Motor neuron (in vitro differentiated cells): ENCODE data around the gene KLHL7. TPM values are rescaled to one million over a fixed set of nuclear protein-coding genes. Genes with fewer than 3 reads are reported as not detected.
"Not testable (repeated sequence)": the region's sequence is repeated elsewhere in the genome, so short reads cannot be mapped to it uniquely, and the experiment has no call there.

Source experiments
- ATAC-seq, 8 experiments: fragments of 200-7000 bp; cut with Tn5 transposase; replicated peaks in 6 of 8; 2 replicates each; pipeline ENCODE4 v1.8.0; 2021; ENCODE audit warnings: mild to moderate bottlenecking in 8 of 8, moderate library complexity in 8 of 8
- H3K27ac ChIP-seq, 2 donors: fragments of 250-450 bp; sonication (Bioruptor Pico); 2 replicates each; pipeline ENCODE4 v1.9.0; 2021; ENCODE audit warnings: antibody characterized with exemption in 2 of 2, mild to moderate bottlenecking in 2 of 2, moderate library complexity in 1 of 2
- H3K4me1 ChIP-seq, 2 donors: fragments of 250-450 bp; sonication (Bioruptor Pico); replicated peaks in 1 of 2; 2 replicates each; pipeline ENCODE4 v1.6.1; 2021; ENCODE audit warnings: antibody characterized with exemption in 2 of 2, mild to moderate bottlenecking in 2 of 2, moderate library complexity in 1 of 2
- H3K4me3 ChIP-seq, 5 donors: fragments of 250-450 bp; sonication (Bioruptor Pico); 2 replicates each; pipeline ENCODE4 v1.9.0; 2021; ENCODE audit warnings: antibody characterized with exemption in 5 of 5, mild to moderate bottlenecking in 5 of 5, moderate library complexity in 4 of 5
- WGBS, 10 experiments: fragments of 450-650 bp; shearing (Covaris generic); methylation state at CpG; one replicate each; pipeline ENCODE4 v1.0.0; 2022; 5-methylcytosine and 5-hydroxymethylcytosine counted together
- in situ Hi-C, 9 experiments: fragments of 400-800 bp; cut with MboI; loops; one replicate each; pipeline ENCODE4 v1.15.0; 2021; ENCODE audit warnings: low sequenced_read_pairs in 9 of 9, low pct_unique_long_range_greater_than_20kb in 2 of 9; ENCODE audit not compliant: unreplicated experiment in 9 of 9
- total RNA-seq, 8 experiments: library from RNA; unstranded; fragments of 300-600 nt; gene quantifications; 2 replicates each; pipeline versions ENCODE4 v1.2.3 to v1.2.4, GENCODE V29; 2022

Gene KLHL7
- total RNA-seq, 8 experiments from 2014 or later: 26.7 to 82.5 (median 56.7) TPM

- H3K4me1 ChIP-seq: peaks cover 19 to 26% of the 10 kb centered on the region in 2 donors
- no peak overlapping the region for H3K27ac ChIP-seq
- ATAC-seq: peak in 3 of 8 experiments; percentile 24 to 62 (median 31)
- H3K4me3 ChIP-seq: no peak overlapping the region
- in situ Hi-C loops: no loop called here
- WGBS, 10 experiments: 0 to 100% (median 43%) methylated on average over 1 to 2 of the region's 2 CpGs; no CpG with 5 or more reads in 1 of the 10 experiments
Observed at GRCh38 chr7:23115991-23116390, 10.4 kb downstream of the KLHL7 start.

DNA sequence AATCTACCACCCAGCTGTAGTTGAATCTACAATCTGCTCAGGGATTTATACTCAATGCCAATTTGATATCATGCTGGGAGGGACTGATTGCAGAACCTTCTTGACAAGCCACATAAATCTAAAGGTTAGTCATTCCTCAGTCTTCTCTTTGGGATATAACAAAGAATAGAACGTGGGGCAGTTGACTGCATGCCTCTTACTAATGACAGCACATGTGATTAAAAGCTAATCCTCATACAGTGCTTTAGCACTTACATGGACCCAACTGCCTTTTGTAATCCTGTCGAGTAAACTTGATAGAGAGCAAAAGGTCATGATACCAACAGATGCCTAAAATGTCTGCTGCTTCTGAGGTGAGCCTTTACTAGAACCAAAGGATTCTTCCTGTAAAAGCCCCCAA, 12.3 kb downstream of the KLHL7 start:
- ATAC-seq: peak in 5 of 8 experiments; percentile 70 to 86 (median 72)
- Histone ChIP-seq H3K4me3 (no peak overlapping the region), H3K4me1 (peaks cover 19 to 26% of the 10 kb centered on the region in 2 donors), H3K27ac (no peak overlapping the region)
- 0 to 56% (median 25%) methylated on average over 1 to 2 of the region's 2 CpGs; no CpG with 5 or more reads in 2 of the 10 experiments for WGBS, 10 experiments
- in situ Hi-C loops: no loop called here

- no peak for ATAC-seq
- WGBS, 10 experiments: 90 to 100% (median 95%) methylated on average over 1 to 4 of the region's 4 CpGs; no CpG with 5 or more reads in 3 of the 10 experiments
- no peak overlapping the region for H3K27ac ChIP-seq
- in situ Hi-C loops: no loop called here
- H3K4me3 ChIP-seq: no peak overlapping the region
- peaks cover 19 to 26% of the 10 kb centered on the region in 2 donors for H3K4me1 ChIP-seq
Observed at GRCh38 chr7:23120106-23120505, 14.5 kb downstream of the KLHL7 start.

DNA sequence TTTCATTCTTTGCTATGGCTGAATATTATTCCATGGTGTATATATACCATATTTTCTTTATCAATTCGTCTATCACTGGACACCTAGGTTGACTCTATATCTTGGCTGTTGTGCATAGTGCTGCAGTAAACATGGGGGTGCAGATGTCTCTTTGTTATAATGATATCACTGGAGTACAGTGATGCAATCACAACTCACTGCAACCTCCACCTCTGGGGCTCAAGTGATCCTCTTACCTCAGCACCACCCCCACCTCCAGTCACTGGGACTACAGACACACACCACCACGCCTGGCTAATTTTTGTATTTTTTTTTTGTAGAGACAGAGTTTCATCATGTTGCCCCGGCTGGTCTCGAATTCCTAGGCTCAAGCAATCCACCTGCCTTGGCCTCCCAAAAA, 15.6 kb downstream of the KLHL7 start:
- H3K27ac ChIP-seq: no peak overlapping the region
- 70 to 100% (median 88%) methylated on average over 1 to 4 of the region's 4 CpGs; no CpG with 5 or more reads in 1 of the 10 experiments for WGBS, 10 experiments
- no peak overlapping the region for H3K4me3 ChIP-seq
- H3K4me1 ChIP-seq: peaks cover 14 to 21% of the 10 kb centered on the region in 2 donors
- peak in 2 of 8 experiments; percentile 44 to 65 for ATAC-seq
- in situ Hi-C loops: no loop called here

GRCh38 chr7:23123007-23123406, 17.4 kb downstream of the KLHL7 start:
- ATAC-seq: peak in 1 of 8 experiments; percentile 15
- Histone ChIP-seq H3K4me3 (no peak overlapping the region), H3K27ac (no peak overlapping the region), H3K4me1 (peaks cover 4 to 7% of the 10 kb centered on the region in 2 donors)
- in situ Hi-C loops: no loop called here
- 70 to 100% (median 91%) methylated on average over 1 to 2 of the region's 2 CpGs for WGBS, 10 experiments

GRCh38 chr7:23123465-23123864, 17.9 kb downstream of the KLHL7 start:
- H3K27ac ChIP-seq: no peak overlapping the region
- WGBS, 10 experiments: 61 to 97% (median 84%) methylated on average over 1 to 5 of the region's 5 CpGs
- H3K4me1 ChIP-seq: peaks cover 0 to 2% of the 10 kb centered on the region in 2 donors
- in situ Hi-C loops: no loop called here
- no peak overlapping the region for H3K4me3 ChIP-seq
- ATAC-seq: no peak

GRCh38 chr7:23129036-23129435, 23.5 kb downstream of the KLHL7 start:
- WGBS, 10 experiments: 80 to 100% (median 100%) methylated on average over 1 to 3 of the region's 4 CpGs; no CpG with 5 or more reads in 5 of the 10 experiments
- Histone ChIP-seq H3K4me1 (no peaks in the 10 kb centered on the region), H3K27ac (no peak overlapping the region), H3K4me3 (no peak overlapping the region)
- in situ Hi-C loops: no loop called here
- ATAC-seq: no peak

GRCh38 chr7:23131799-23132198, 26.2 kb downstream of the KLHL7 start:
- H3K4me1 ChIP-seq, in situ Hi-C loops, ATAC-seq, H3K4me3 ChIP-seq, H3K27ac ChIP-seq: not testable (repeated sequence)
- 67 to 100% (median 100%) methylated on average over 1 to 2 of the region's 2 CpGs; no CpG with 5 or more reads in 1 of the 10 experiments for WGBS, 10 experiments

DNA sequence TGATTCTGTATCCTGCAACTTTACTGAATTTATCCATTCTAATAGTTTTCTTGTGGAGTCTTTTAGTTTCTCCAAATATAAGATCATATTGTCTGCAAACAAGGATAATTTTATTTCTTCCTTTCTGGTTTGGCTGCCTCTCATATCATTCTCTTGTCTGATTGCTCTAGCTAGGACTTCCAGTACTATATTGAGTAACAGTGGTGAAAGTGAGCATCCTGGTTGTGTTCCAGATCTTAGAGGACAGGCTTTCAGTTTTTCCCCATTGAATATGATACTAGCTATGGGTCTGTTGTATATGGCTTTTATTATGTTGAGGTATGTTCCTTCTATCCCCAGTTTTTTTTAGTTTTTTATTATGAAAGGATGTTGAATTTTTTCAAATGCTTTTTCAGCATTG, 28.2 kb downstream of the KLHL7 start:
- Histone ChIP-seq H3K27ac (no peak overlapping the region), H3K4me1 (peaks cover 0 to 2% of the 10 kb centered on the region in 2 donors), H3K4me3 (no peak overlapping the region)
- ATAC-seq: no peak
- in situ Hi-C loops: no loop called here

DNA sequence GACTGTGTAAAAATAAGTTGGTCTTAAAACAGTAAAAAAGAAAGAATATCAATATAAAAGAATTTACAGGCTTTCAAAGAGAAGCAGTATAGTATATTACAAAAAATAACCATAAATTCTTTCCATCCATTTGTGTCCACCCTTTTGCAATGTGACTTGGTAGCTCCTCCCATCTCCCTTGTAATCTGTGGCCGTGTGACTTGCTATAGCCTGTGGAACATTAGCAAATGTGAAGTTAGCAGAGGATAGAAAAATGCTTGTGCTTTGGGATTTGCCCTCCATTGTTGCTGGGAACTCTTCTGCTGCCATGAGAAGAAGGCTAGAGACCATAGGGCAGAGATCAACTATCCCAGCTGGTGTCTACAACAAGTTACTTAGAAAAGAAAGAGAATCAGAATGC, 30.2 kb downstream of the KLHL7 start:
- Histone ChIP-seq H3K4me3 (no peak overlapping the region), H3K4me1 (peaks cover 0 to 2% of the 10 kb centered on the region in 2 donors), H3K27ac (no peak overlapping the region)
- WGBS, 10 experiments: 33 to 73% (median 47%) methylated on average over 1 of the region's 1 CpG; no CpG with 5 or more reads in 2 of the 10 experiments
- ATAC-seq: peak in 6 of 8 experiments; percentile 12 to 93 (median 39)
- in situ Hi-C loops: no loop called here

GRCh38 chr7:23136216-23136615, 30.6 kb downstream of the KLHL7 start:
- no peak overlapping the region for H3K4me3 ChIP-seq
- WGBS, 10 experiments: 55 to 100% (median 100%) methylated on average over 1 of the region's 1 CpG
- peaks cover 0 to 2% of the 10 kb centered on the region in 2 donors for H3K4me1 ChIP-seq
- peak in 1 of 8 experiments; percentile 39 for ATAC-seq
- no peak overlapping the region for H3K27ac ChIP-seq
- in situ Hi-C loops: no loop called here

GRCh38 chr7:23157679-23158078, 52.1 kb downstream of the KLHL7 start:
- no peak for ATAC-seq
- Histone ChIP-seq H3K27ac (no peak overlapping the region), H3K4me3 (no peak overlapping the region), H3K4me1 (no peaks in the 10 kb centered on the region)
- 20 to 100% (median 98%) methylated on average over 1 to 4 of the region's 6 CpGs; no CpG with 5 or more reads in 4 of the 10 experiments for WGBS, 10 experiments
- in situ Hi-C loops: no loop called here

DNA sequence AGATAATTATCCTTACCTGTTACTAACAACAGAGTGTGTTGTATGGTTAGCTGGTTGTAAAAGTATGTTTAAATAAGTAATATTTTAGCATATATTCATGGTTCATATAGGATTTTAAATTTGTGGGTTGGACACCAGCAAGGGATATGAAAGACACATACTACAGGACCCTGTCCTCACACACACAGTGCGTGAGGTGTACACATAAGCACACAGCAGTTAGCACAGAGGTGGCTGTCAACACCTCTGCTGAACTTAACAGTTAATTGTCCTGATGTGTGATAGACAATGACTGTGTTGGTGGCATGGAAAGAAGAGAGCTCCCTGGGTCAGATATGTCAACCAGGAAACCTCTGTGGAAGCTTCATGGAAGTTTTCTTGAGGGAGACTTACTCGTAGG, 53.0 kb downstream of the KLHL7 start:
- 78 to 100% (median 100%) methylated on average over 1 to 2 of the region's 2 CpGs; no CpG with 5 or more reads in 1 of the 10 experiments for WGBS, 10 experiments
- no peak overlapping the region for H3K4me3 ChIP-seq
- no peak for ATAC-seq

GRCh38 chr7:23161482-23161881, 55.9 kb downstream of the KLHL7 start:
- in situ Hi-C loops: no loop called here
- no peak for ATAC-seq
- no peak overlapping the region for H3K4me3 ChIP-seq
- 40 to 100% (median 100%) methylated on average over 1 of the region's 1 CpG; no CpG with 5 or more reads in 5 of the 10 experiments for WGBS, 10 experiments
- H3K27ac ChIP-seq: no peak overlapping the region
- H3K4me1 ChIP-seq: no peaks in the 10 kb centered on the region

More for the DNA sequence above, 53.0 kb downstream of the KLHL7 start:
- Histone ChIP-seq H3K4me1 (no peaks in the 10 kb centered on the region), H3K27ac (no peak overlapping the region)
- in situ Hi-C loops: no loop called here
